Common myeloid progenitor, CD34-positive (primary cell): ENCODE results near the gene EHD1.

ENCODE experiments used
- CTCF ChIA-PET: fragments of 350-600 bp; sonication (Branson Sonifier 250); formaldehyde crosslinking; loops from one replicate; lab custom pipeline; 2021; ENCODE audit warnings: antibody characterized with exemption; lab: Charles Lee
- POLR2A ChIA-PET: fragments of 350-600 bp; sonication (Branson Sonifier 250); formaldehyde crosslinking; loops from one replicate; lab custom pipeline; 2021; ENCODE audit warnings: antibody characterized with exemption; lab: Charles Lee
- DNase-seq, 3 donors: peaks; one replicate each; pipeline versions ENCODE4 v3.0.0 to v3.0.0-alpha.2; 2013
- H3K27ac ChIP-seq, 2 experiments: 1 replicate in 1 of 2; 2 replicates in 1 of 2; pipeline ENCODE4 v1.7.0; 2013; ENCODE audit warnings: inconsistent platforms in 2 of 2, low read length in 2 of 2, mild to moderate bottlenecking in 2 of 2, low read depth in 1 of 2, moderate library complexity in 1 of 2; ENCODE audit not compliant: severe bottlenecking in 2 of 2, insufficient read depth in 1 of 2, poor library complexity in 1 of 2
- H3K27me3 ChIP-seq, 5 experiments: replicated peaks in 2 of 5; 1 replicate in 3 of 5; 2 replicates in 2 of 5; pipeline versions ENCODE4 v1.6.1 to v1.7.0; 2013; ENCODE audit warnings: low read length in 4 of 5, mild to moderate bottlenecking in 2 of 5, moderate library complexity in 2 of 5, inconsistent platforms in 1 of 5; ENCODE audit not compliant: insufficient read depth in 5 of 5, control insufficient read depth in 4 of 5
- H3K36me3 ChIP-seq, 4 experiments: 1 replicate in 2 of 4; 2 replicates in 2 of 4; pipeline versions ENCODE4 v1.6.1 to v1.7.0; 2013; ENCODE audit warnings: low read length in 3 of 4, control low read depth in 1 of 4, mild to moderate bottlenecking in 1 of 4; ENCODE audit not compliant: control insufficient read depth in 4 of 4, insufficient read depth in 4 of 4
- H3K4me1 ChIP-seq, 4 experiments: 1 replicate in 3 of 4; 2 replicates in 1 of 4; pipeline versions ENCODE4 v1.6.1 to v1.7.1; 2013; ENCODE audit warnings: low read length in 3 of 4, mild to moderate bottlenecking in 3 of 4, control low read depth in 1 of 4, inconsistent platforms in 1 of 4, moderate library complexity in 1 of 4; ENCODE audit not compliant: control insufficient read depth in 4 of 4, insufficient read depth in 4 of 4; ENCODE audit errors: control extremely low read depth in 1 of 4
- H3K4me3 ChIP-seq, 7 experiments: 1 replicate in 4 of 7; 2 replicates in 3 of 7; pipeline versions ENCODE4 v1.5.1 to v1.7.0; 2013; ENCODE audit warnings: mild to moderate bottlenecking in 7 of 7, low read length in 6 of 7, moderate library complexity in 6 of 7, inconsistent platforms in 2 of 7, low read depth in 2 of 7, control low read depth in 1 of 7; ENCODE audit not compliant: insufficient read depth in 4 of 7, control insufficient read depth in 1 of 7; ENCODE audit errors: extremely low read depth in 1 of 7
- H3K9me3 ChIP-seq, 5 experiments: 1 replicate in 4 of 5; 2 replicates in 1 of 5; pipeline versions ENCODE4 v1.6.1 to v1.7.1; 2013; ENCODE audit warnings: low read length in 4 of 5, mild to moderate bottlenecking in 2 of 5, inconsistent platforms in 1 of 5, low read depth in 1 of 5, moderate library complexity in 1 of 5; ENCODE audit not compliant: control insufficient read depth in 4 of 5, insufficient read depth in 2 of 5; ENCODE audit errors: control extremely low read depth in 1 of 5
- WGBS: methylation state at CpG from one replicate; pipeline ENCODE4 v1.1.5; 2013; ENCODE audit not compliant: insufficient coverage; 5-methylcytosine and 5-hydroxymethylcytosine counted together

Gene EHD1

GRCh38 chr11:64887757-64888405 is 9.5 kb upstream of the EHD1 start:
- DNase-seq: peak; percentile 67 to 74 (median 72)
- H3K27ac ChIP-seq: peak overlapping the region in 1 of 2 experiments; percentile 61
- WGBS: 17% methylated on average over 27 of the region's 34 CpGs
- CTCF ChIA-PET: interaction anchor here (0.6 to 36.3 kb wide), 10 partner anchors 9 to 214 kb away, joined by 3 to 1071 read pairs (median 4); partner anchors contain the start of genes ATG2A, CDC42BPG and NAALADL1
- no peaks in the 10 kb centered on the region for H3K9me3 ChIP-seq
- peak overlapping the region in 5 of 7 experiments; percentile 30 to 77 (median 47) for H3K4me3 ChIP-seq
- peaks cover 3 to 45% (median 20%) of the 10 kb centered on the region in 4 experiments for H3K4me1 ChIP-seq
- H3K27me3 ChIP-seq: no peaks in the 10 kb centered on the region
- no peaks in the 10 kb centered on the region for H3K36me3 ChIP-seq
- POLR2A ChIA-PET: interaction anchor here (0.5 to 1.4 kb wide), 3 partner anchors 9 to 105 kb away, joined by 3 to 5 read pairs (median 4); partner anchors contain the start of gene EHD1

DNA sequence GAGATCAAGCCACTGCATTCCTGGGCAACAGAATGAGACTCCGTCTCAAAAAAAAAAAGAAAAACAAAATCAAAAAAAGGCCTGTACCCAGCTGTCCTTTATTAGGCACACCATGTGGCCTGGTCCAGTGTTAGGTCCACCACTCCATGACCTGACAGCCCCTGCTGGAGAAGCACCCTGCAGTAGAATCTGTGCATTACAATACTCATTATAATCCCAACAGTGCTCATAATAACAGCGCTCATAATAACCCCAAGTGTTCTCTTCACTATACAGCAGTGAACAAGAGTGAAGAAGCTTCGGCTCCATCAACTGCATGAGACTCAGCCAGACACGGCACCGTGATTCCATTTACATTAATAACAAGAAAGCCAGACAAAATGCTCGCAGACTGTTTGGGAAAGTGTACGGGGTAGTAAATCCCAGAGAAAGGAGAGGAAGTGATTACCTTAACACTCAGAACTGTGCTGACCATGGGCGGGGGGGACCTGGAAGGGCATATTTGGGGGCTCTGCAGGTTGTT is 8.9 kb upstream of the EHD1 start:
- H3K9me3 ChIP-seq: no peaks in the 10 kb centered on the region
- peak overlapping the region in 1 of 2 experiments; percentile 61 for H3K27ac ChIP-seq
- DNase-seq: no peak
- peak overlapping the region in 2 of 7 experiments; percentile 47 to 77 for H3K4me3 ChIP-seq
- 95% methylated on average over 3 of the region's 8 CpGs for WGBS
- peaks cover 3 to 40% (median 17%) of the 10 kb centered on the region in 4 experiments for H3K4me1 ChIP-seq
- no peaks in the 10 kb centered on the region for H3K27me3 ChIP-seq
- ChIA-PET CTCF (interaction anchor here (0.6 to 36.3 kb wide), 9 partner anchors 8 to 262 kb away, joined by 3 to 1071 read pairs (median 4); partner anchors contain the start of genes ATG2A, CDC42BPG and NAALADL1), POLR2A (interaction anchor here (0.6 to 1.4 kb wide), 2 partner anchors 9 to 41 kb away, joined by 3 to 5 read pairs; partner anchors contain the start of gene EHD1)
- H3K36me3 ChIP-seq: no peaks in the 10 kb centered on the region

- DNase-seq: peak; percentile 39 to 69 (median 59)
- no peaks in the 10 kb centered on the region for H3K36me3 ChIP-seq
- no peak overlapping the region for H3K4me3 ChIP-seq
- ChIA-PET CTCF (interaction anchor here (0.9 to 36.3 kb wide), 5 partner anchors 8 to 85 kb away, joined by 3 to 1071 read pairs (median 7); partner anchors contain the start of gene CDC42BPG), POLR2A (interaction anchor here (0.6 to 1.0 kb wide), 2 partner anchors 32 to 37 kb away, joined by 3 read pairs; no protein-coding TSS in a partner anchor)
- H3K27me3 ChIP-seq: no peaks in the 10 kb centered on the region
- peaks cover 7 to 41% (median 21%) of the 10 kb centered on the region in 4 experiments for H3K4me1 ChIP-seq
- 84% methylated on average over 12 of the region's 15 CpGs for WGBS
- no peak overlapping the region for H3K27ac ChIP-seq
- H3K9me3 ChIP-seq: no peaks in the 10 kb centered on the region
Observed at GRCh38 chr11:64885367-64886286, 7.2 kb upstream of the EHD1 start.

DNA sequence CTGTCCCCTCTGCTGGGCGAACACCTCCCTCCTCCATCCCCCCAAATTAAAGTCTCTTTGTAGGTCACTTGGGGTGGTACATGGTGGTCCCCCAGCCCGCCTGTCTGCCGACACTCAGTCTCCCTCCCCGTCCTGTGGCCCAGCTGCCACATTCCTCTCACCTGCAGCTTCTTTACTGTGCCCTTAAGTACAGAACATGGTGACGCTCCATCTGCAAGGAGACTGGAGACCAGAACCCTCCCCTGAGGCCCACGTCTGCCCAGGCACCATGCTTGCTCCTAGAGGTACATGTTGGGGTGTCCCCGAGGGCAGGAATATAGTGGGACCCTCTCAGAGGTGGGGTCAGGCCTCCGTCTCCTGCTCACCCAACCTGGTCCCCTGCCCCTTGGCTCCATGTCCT is 5.6 kb upstream of the EHD1 start:
- H3K4me3 ChIP-seq: no peak overlapping the region
- ChIA-PET CTCF (interaction anchor here (0.9 to 36.3 kb wide), 5 partner anchors 9 to 32 kb away, joined by 3 to 1071 read pairs (median 7); partner anchors contain the start of gene CDC42BPG), POLR2A (no interaction called here)
- DNase-seq: no peak
- WGBS: 98% methylated on average over 8 of the region's 8 CpGs
- H3K36me3 ChIP-seq: no peaks in the 10 kb centered on the region
- H3K4me1 ChIP-seq: peaks cover 21 to 53% (median 35%) of the 10 kb centered on the region in 4 experiments
- no peaks in the 10 kb centered on the region for H3K9me3 ChIP-seq
- no peak overlapping the region for H3K27ac ChIP-seq
- no peaks in the 10 kb centered on the region for H3K27me3 ChIP-seq

GRCh38 chr11:64883575-64883974 is 5.2 kb upstream of the EHD1 start:
- H3K9me3 ChIP-seq: no peaks in the 10 kb centered on the region
- H3K36me3 ChIP-seq: no peaks in the 10 kb centered on the region
- no peak overlapping the region for H3K4me3 ChIP-seq
- H3K27me3 ChIP-seq: no peaks in the 10 kb centered on the region
- H3K27ac ChIP-seq: no peak overlapping the region
- CTCF ChIA-PET: interaction anchor here (0.9 to 36.3 kb wide), 5 partner anchors 9 to 32 kb away, joined by 3 to 1071 read pairs (median 7); partner anchors contain the start of gene CDC42BPG
- POLR2A ChIA-PET: no interaction called here
- peaks cover 22 to 52% (median 35%) of the 10 kb centered on the region in 4 experiments for H3K4me1 ChIP-seq
- WGBS: 100% methylated on average over 5 of the region's 5 CpGs
- no peak for DNase-seq

DNA sequence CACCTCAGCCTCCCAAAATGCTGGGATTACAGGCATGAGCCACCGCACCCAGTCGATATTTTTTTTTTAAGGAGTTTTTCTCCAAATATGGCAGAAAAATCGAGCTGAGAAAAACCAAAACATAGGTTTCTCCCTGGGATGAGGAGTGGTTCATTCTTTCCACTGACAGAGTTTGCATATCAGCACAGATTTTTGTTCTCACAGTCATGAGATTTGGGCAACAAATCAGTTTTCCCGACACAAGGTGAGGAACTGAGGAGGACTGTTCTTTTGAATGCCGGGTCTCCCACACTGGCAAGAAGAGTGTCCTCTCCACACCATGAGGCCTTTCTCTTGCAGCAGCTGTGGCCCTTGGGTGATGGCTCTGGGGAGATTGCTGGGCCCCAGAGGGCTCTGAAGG is 3.8 kb upstream of the EHD1 start:
- POLR2A ChIA-PET: no interaction called here
- peaks cover 19 to 48% (median 34%) of the 10 kb centered on the region in 4 experiments for H3K4me1 ChIP-seq

More for the DNA sequence above, 3.8 kb upstream of the EHD1 start:
- Histone ChIP-seq H3K4me3 (no peak overlapping the region), H3K27ac (no peak overlapping the region), H3K36me3 (no peaks in the 10 kb centered on the region), H3K27me3 (no peaks in the 10 kb centered on the region), H3K9me3 (no peaks in the 10 kb centered on the region)
- CTCF ChIA-PET: interaction anchor here (3.9 to 36.3 kb wide), 3 partner anchors 9 to 28 kb away, joined by 25 to 1071 read pairs (median 31); partner anchors contain the start of gene CDC42BPG
- WGBS: 100% methylated on average over 3 of the region's 5 CpGs
- DNase-seq: no peak
